ENCODE data around the gene RASGRF2.
"Not testable (repeated sequence)": the region's sequence is repeated elsewhere in the genome, so short reads cannot be mapped to it uniquely, and the experiment has no call there.

RASGRF2 gene

GRCh38 chr5:80982093-80982492 lies 21.9 kb downstream of the RASGRF2 start:
- no peak for DNase-seq (ENCODE audit: low read depth, low spot score)

GRCh38 chr5:80985600-80986228 lies 25.6 kb downstream of the RASGRF2 start:
- no peak for DNase-seq (ENCODE audit: low read depth, low spot score)

- DNase-seq (ENCODE audit: low read depth, low spot score) = no peak
Observed at GRCh38 chr5:80986382-80986781, 26.2 kb downstream of the RASGRF2 start.

- no peak for DNase-seq (ENCODE audit: low read depth, low spot score)
Observed at GRCh38 chr5:80987078-80987766, 27.1 kb downstream of the RASGRF2 start.

- DNase-seq (ENCODE audit: low read depth, low spot score) = no peak
Observed at GRCh38 chr5:80988419-80988935, 28.3 kb downstream of the RASGRF2 start.

GRCh38 chr5:80989883-80990282 lies 29.7 kb downstream of the RASGRF2 start:
- no peak for DNase-seq (ENCODE audit: low read depth, low spot score)

GRCh38 chr5:80990527-80990926 lies 30.4 kb downstream of the RASGRF2 start:
- DNase-seq (ENCODE audit: low read depth, low spot score) = no peak

GRCh38 chr5:80990971-80991370 lies 30.8 kb downstream of the RASGRF2 start:
- no peak for DNase-seq (ENCODE audit: low read depth, low spot score)

- no peak for DNase-seq (ENCODE audit: low read depth, low spot score)
Observed at GRCh38 chr5:80995908-80996307, 35.7 kb downstream of the RASGRF2 start.

GRCh38 chr5:80998590-80998979 lies 38.4 kb downstream of the RASGRF2 start:
- DNase-seq (ENCODE audit: low read depth, low spot score) = no peak

- no peak for DNase-seq (ENCODE audit: low read depth, low spot score)
Observed at GRCh38 chr5:81003811-81004386, 43.7 kb downstream of the RASGRF2 start.

- DNase-seq (ENCODE audit: low read depth, low spot score) = no peak
Observed at GRCh38 chr5:81005708-81006107, 45.5 kb downstream of the RASGRF2 start.

- no peak for DNase-seq (ENCODE audit: low read depth, low spot score)
Observed at GRCh38 chr5:81006231-81006630, 46.1 kb downstream of the RASGRF2 start.

- DNase-seq (ENCODE audit: low read depth, low spot score) = no peak
Observed at GRCh38 chr5:81006947-81007636, 46.9 kb downstream of the RASGRF2 start.

GRCh38 chr5:81007637-81008027 lies 47.5 kb downstream of the RASGRF2 start:
- DNase-seq (ENCODE audit: low read depth, low spot score) = no peak

GRCh38 chr5:81010336-81011169 lies 50.4 kb downstream of the RASGRF2 start:
- no peak for DNase-seq (ENCODE audit: low read depth, low spot score)

GRCh38 chr5:81014348-81014747 lies 54.2 kb downstream of the RASGRF2 start:
- no peak for DNase-seq (ENCODE audit: low read depth, low spot score)

GRCh38 chr5:81016116-81016515 lies 56.0 kb downstream of the RASGRF2 start:
- DNase-seq (ENCODE audit: low read depth, low spot score) = no peak

- DNase-seq (ENCODE audit: low read depth, low spot score) = no peak
Observed at GRCh38 chr5:81017320-81017719, 57.2 kb downstream of the RASGRF2 start.

GRCh38 chr5:81018608-81019007 lies 58.4 kb downstream of the RASGRF2 start:
- DNase-seq (ENCODE audit: low read depth, low spot score) = not testable (repeated sequence)

GRCh38 chr5:81019748-81020147 lies 59.6 kb downstream of the RASGRF2 start:
- no peak for DNase-seq (ENCODE audit: low read depth, low spot score)

Data from smooth muscle cell of the brain vasculature (primary cell).